ENCODE data around the gene AP1M2. TPM values are rescaled to one million over a fixed set of nuclear protein-coding genes. Genes with fewer than 3 reads are reported as not detected.
A peak's percentile ranks its signal among the peaks of the same experiment; 100 is the strongest.
"Not testable (repeated sequence)": the region's sequence is repeated elsewhere in the genome, so short reads cannot be mapped to it uniquely, and the experiment has no call there.

Gene AP1M2
- total and polyA plus RNA-seq, 7 experiments from 2014 or later, result not detected

DNA sequence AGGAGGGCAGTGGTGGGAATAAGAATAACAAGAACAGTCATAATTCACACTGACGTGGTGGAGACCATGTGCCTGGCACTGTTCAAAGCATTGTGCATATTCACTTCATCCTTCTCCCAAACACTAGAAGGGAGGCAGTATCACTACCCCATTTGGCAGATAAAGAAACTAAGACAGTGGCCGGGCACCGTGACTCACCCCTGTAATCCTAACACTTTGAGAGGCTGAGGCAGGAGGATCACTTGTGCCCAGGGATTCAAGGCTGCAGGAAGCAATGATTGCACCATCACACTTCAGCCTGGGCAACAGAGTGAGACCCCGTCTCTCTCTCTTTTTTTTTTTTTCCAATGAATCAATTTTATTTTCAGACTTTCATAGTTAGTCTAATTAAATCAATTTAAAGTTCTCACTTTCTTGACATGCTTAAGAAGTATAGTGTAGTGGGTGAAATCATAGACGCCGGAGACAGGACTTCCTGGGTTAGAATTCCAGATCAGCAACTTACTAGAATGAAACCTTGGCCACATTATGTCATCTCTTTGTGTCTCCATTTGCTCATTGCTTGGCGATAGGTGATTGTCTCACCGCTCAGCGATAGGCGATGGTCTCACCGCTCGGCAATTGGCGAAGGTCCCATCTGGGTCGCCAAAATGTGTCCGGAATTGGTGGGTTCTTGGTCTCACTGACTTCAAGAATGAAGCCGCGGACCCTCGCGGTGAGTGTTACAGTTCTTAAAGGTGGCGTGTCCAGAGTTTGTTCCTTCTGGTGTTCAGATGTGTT is 48.7 kb downstream of the AP1M2 start:
- intact Hi-C loops (cut with micrococcal nuclease), result no loop called here
- H3K4me3 Mint-ChIP-seq, result peak overlapping the region in 1 of 10 donors; percentile 29
- Histone ChIP-seq H3K4me3 (ENCODE audit: low read length) (no peak overlapping the region), H3K36me3 (ENCODE audit: control insufficient read depth in 2 of 3, insufficient read depth in 3 of 3, low read length in 3 of 3) (no peaks in the 10 kb centered on the region), H3K27ac (ENCODE audit: low read depth, low read length) (no peak overlapping the region), H3K4me1 (ENCODE audit: control insufficient read depth in 2 of 2, insufficient read depth in 2 of 2, low read length in 2 of 2) (peaks cover 3 to 4% of the 10 kb centered on the region in 2 donors), H3K9me3 (ENCODE audit: control insufficient read depth in 2 of 3, low read length in 3 of 3) (no peaks in the 10 kb centered on the region), H3K27me3 (ENCODE audit: control insufficient read depth in 2 of 2, insufficient read depth in 2 of 2, low read length in 2 of 2) (no peaks in the 10 kb centered on the region)
- H3K27me3 Mint-ChIP-seq, result peaks cover 10 to 55% (median 18%) of the 10 kb centered on the region in 5 donors
- no peaks in the 10 kb centered on the region for H3K36me3 Mint-ChIP-seq
- no peak overlapping the region for H3K27ac Mint-ChIP-seq
- ChIA-PET CTCF (interaction anchor here (0.6 to 1.0 kb wide), 2 partner anchors 43 to 51 kb away, joined by 3 read pairs; no protein-coding TSS in a partner anchor), POLR2A (interaction anchor here (0.6 kb wide), 1 partner anchor 15 kb away, joined by 4 read pairs; no protein-coding TSS in a partner anchor)
- peaks cover 0 to 10% (median 7%) of the 10 kb centered on the region in 7 donors for H3K4me1 Mint-ChIP-seq
- no peaks in the 10 kb centered on the region for H3K9me3 Mint-ChIP-seq
- ATAC-seq, result no peak
- DNase-seq, result no peak

- ATAC-seq, result no peak
- ChIA-PET POLR2A (interaction anchor here (0.6 kb wide), 1 partner anchor 15 kb away, joined by 4 read pairs; no protein-coding TSS in a partner anchor), CTCF (interaction anchor here (0.6 to 1.0 kb wide), 2 partner anchors 44 to 52 kb away, joined by 3 read pairs; no protein-coding TSS in a partner anchor)
- DNase-seq, result no peak
- Mint-ChIP-seq H3K9me3 (no peaks in the 10 kb centered on the region), H3K36me3 (no peaks in the 10 kb centered on the region), H3K4me3 (no peak overlapping the region), H3K27ac (no peak overlapping the region), H3K4me1 (peaks cover 0 to 7% (median 4%) of the 10 kb centered on the region in 7 donors), H3K27me3 (peaks cover 10 to 53% (median 18%) of the 10 kb centered on the region in 5 donors)
- H3K36me3 ChIP-seq (ENCODE audit: control insufficient read depth in 2 of 3, insufficient read depth in 3 of 3, low read length in 3 of 3), result no peaks in the 10 kb centered on the region
- no peaks in the 10 kb centered on the region for H3K4me1 ChIP-seq (ENCODE audit: control insufficient read depth in 2 of 2, insufficient read depth in 2 of 2, low read length in 2 of 2)
- H3K9me3 ChIP-seq (ENCODE audit: control insufficient read depth in 2 of 3, low read length in 3 of 3), result no peaks in the 10 kb centered on the region
- H3K4me3 ChIP-seq (ENCODE audit: low read length), result no peak overlapping the region
- H3K27me3 ChIP-seq (ENCODE audit: control insufficient read depth in 2 of 2, insufficient read depth in 2 of 2, low read length in 2 of 2), result no peaks in the 10 kb centered on the region
- H3K27ac ChIP-seq (ENCODE audit: low read depth, low read length), result no peak overlapping the region
- intact Hi-C loops (cut with micrococcal nuclease), result no loop called here
Measured at GRCh38 chr19:10537668-10538067, 49.4 kb downstream of the AP1M2 start.

- intact Hi-C loops (cut with micrococcal nuclease), result no loop called here
- POLR2A ChIA-PET, result interaction anchor here (0.6 kb wide), 1 partner anchor 140 kb away, joined by 4 read pairs; no protein-coding TSS in a partner anchor
- Histone ChIP-seq H3K27me3 (ENCODE audit: control insufficient read depth in 2 of 2, insufficient read depth in 2 of 2, low read length in 2 of 2) (no peaks in the 10 kb centered on the region), H3K36me3 (ENCODE audit: control insufficient read depth in 2 of 3, insufficient read depth in 3 of 3, low read length in 3 of 3) (no peaks in the 10 kb centered on the region), H3K4me1 (ENCODE audit: control insufficient read depth in 2 of 2, insufficient read depth in 2 of 2, low read length in 2 of 2) (no peaks in the 10 kb centered on the region), H3K4me3 (ENCODE audit: low read length) (no peak overlapping the region), H3K9me3 (ENCODE audit: control insufficient read depth in 2 of 3, low read length in 3 of 3) (no peaks in the 10 kb centered on the region), H3K27ac (ENCODE audit: low read depth, low read length) (no peak overlapping the region)
- peaks cover 0 to 3% (median 0%) of the 10 kb centered on the region in 5 donors for H3K36me3 Mint-ChIP-seq
- H3K4me1 Mint-ChIP-seq, result peaks cover 0 to 7% (median 2%) of the 10 kb centered on the region in 7 donors
- DNase-seq (no peak), ATAC-seq (no peak)
- peaks cover 0 to 2% (median 0%) of the 10 kb centered on the region in 11 donors for H3K9me3 Mint-ChIP-seq
- CTCF ChIA-PET, result interaction anchor here (0.8 to 1.0 kb wide), 2 partner anchors 19 to 45 kb away, joined by 3 read pairs; no protein-coding TSS in a partner anchor
- no peak overlapping the region for H3K27ac Mint-ChIP-seq
- H3K27me3 Mint-ChIP-seq, result peaks cover 10 to 49% (median 18%) of the 10 kb centered on the region in 5 donors
- no peak overlapping the region for H3K4me3 Mint-ChIP-seq
Measured at GRCh38 chr19:10535613-10536012, 51.5 kb downstream of the AP1M2 start.

DNA sequence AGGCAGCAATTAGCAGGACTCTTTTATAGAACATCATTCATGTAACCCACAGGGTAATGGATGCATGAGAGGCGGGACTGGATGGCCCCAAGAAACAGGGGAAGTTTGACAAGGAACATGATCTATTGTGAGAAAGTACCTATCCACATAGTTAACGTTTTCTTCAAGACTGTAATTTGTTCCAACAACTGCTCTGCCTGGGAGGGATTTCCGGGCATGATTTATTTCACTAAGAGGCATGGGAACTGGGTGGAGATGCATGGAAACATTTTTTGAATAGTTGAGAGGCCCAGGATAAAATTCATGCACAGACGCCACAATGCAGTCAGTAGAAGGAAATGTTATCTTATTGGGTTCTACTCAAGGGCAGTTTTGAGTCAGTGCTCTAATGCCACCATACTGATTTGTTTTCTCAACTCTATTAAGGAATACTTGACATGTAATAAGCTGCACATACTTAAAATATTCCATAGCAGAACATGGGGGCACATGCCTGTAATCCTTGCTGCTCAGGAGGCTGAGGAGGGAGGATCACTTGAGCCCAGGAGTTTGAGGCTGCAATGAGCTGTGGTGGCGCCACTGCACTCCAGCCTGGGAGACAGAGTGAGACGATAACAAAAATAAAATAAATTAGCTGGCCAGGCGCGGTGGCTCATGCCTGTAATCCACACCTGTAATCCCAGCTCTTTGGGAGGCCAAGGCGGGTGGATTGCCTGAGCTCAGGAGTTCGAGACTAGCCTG is 53.3 kb downstream of the AP1M2 start:
- Mint-ChIP-seq H3K27me3 (peaks cover 8 to 32% (median 12%) of the 10 kb centered on the region in 5 donors), H3K4me3 (no peak overlapping the region), H3K36me3 (peaks cover 0 to 3% (median 0%) of the 10 kb centered on the region in 5 donors), H3K9me3 (peaks cover 0 to 2% (median 0%) of the 10 kb centered on the region in 11 donors), H3K4me1 (peaks cover 0 to 6% (median 0%) of the 10 kb centered on the region in 7 donors), H3K27ac (no peak overlapping the region)
- POLR2A ChIA-PET, result no interaction called here
- H3K27ac ChIP-seq (ENCODE audit: low read depth, low read length), result no peak overlapping the region
- CTCF ChIA-PET, result no interaction called here
- no peaks in the 10 kb centered on the region for H3K36me3 ChIP-seq (ENCODE audit: control insufficient read depth in 2 of 3, insufficient read depth in 3 of 3, low read length in 3 of 3)
- H3K4me3 ChIP-seq (ENCODE audit: low read length), result no peak overlapping the region
- ATAC-seq, result no peak
- DNase-seq, result no peak
- H3K9me3 ChIP-seq (ENCODE audit: control insufficient read depth in 2 of 3, low read length in 3 of 3), result no peaks in the 10 kb centered on the region
- no peaks in the 10 kb centered on the region for H3K27me3 ChIP-seq (ENCODE audit: control insufficient read depth in 2 of 2, insufficient read depth in 2 of 2, low read length in 2 of 2)
- H3K4me1 ChIP-seq (ENCODE audit: control insufficient read depth in 2 of 2, insufficient read depth in 2 of 2, low read length in 2 of 2), result no peaks in the 10 kb centered on the region
- intact Hi-C loops (cut with micrococcal nuclease), result no loop called here

GRCh38 chr19:10532457-10532856 is 54.7 kb downstream of the AP1M2 start:
- intact Hi-C loops (cut with micrococcal nuclease), result no loop called here
- H3K36me3 ChIP-seq (ENCODE audit: control insufficient read depth in 2 of 3, insufficient read depth in 3 of 3, low read length in 3 of 3), result no peaks in the 10 kb centered on the region
- H3K4me3 ChIP-seq (ENCODE audit: low read length), result no peak overlapping the region
- Mint-ChIP-seq H3K36me3 (peaks cover 0 to 3% (median 0%) of the 10 kb centered on the region in 5 donors), H3K27ac (no peak overlapping the region), H3K9me3 (peaks cover 0 to 2% (median 0%) of the 10 kb centered on the region in 11 donors), H3K4me1 (peaks cover 0 to 5% (median 0%) of the 10 kb centered on the region in 7 donors), H3K27me3 (peaks cover 5 to 24% (median 5%) of the 10 kb centered on the region in 5 donors), H3K4me3 (no peak overlapping the region)
- ChIA-PET CTCF (no interaction called here), POLR2A (no interaction called here)
- ATAC-seq, result no peak
- no peaks in the 10 kb centered on the region for H3K27me3 ChIP-seq (ENCODE audit: control insufficient read depth in 2 of 2, insufficient read depth in 2 of 2, low read length in 2 of 2)
- no peak overlapping the region for H3K27ac ChIP-seq (ENCODE audit: low read depth, low read length)
- DNase-seq, result no peak
- no peaks in the 10 kb centered on the region for H3K4me1 ChIP-seq (ENCODE audit: control insufficient read depth in 2 of 2, insufficient read depth in 2 of 2, low read length in 2 of 2)
- no peaks in the 10 kb centered on the region for H3K9me3 ChIP-seq (ENCODE audit: control insufficient read depth in 2 of 3, low read length in 3 of 3)

- H3K27ac Mint-ChIP-seq; H3K27me3 Mint-ChIP-seq; H3K9me3 Mint-ChIP-seq; DNase-seq; H3K36me3 ChIP-seq (ENCODE audit: control insufficient read depth in 2 of 3, insufficient read depth in 3 of 3, low read length in 3 of 3); H3K36me3 Mint-ChIP-seq; H3K4me1 Mint-ChIP-seq; ATAC-seq; intact Hi-C loops (cut with micrococcal nuclease); H3K27ac ChIP-seq (ENCODE audit: low read depth, low read length); H3K27me3 ChIP-seq (ENCODE audit: control insufficient read depth in 2 of 2, insufficient read depth in 2 of 2, low read length in 2 of 2); H3K4me3 Mint-ChIP-seq; H3K9me3 ChIP-seq (ENCODE audit: control insufficient read depth in 2 of 3, low read length in 3 of 3); H3K4me3 ChIP-seq (ENCODE audit: low read length): not testable (repeated sequence)
- ChIA-PET POLR2A (interaction anchor here (1.0 kb wide), 1 partner anchor 18 kb away, joined by 3 read pairs; no protein-coding TSS in a partner anchor), CTCF (interaction anchor here (0.7 kb wide), 1 partner anchor 848 kb away, joined by 3 read pairs; no protein-coding TSS in a partner anchor)
- H3K4me1 ChIP-seq (ENCODE audit: control insufficient read depth in 2 of 2, insufficient read depth in 2 of 2, low read length in 2 of 2), result peaks cover 0 to 17% of the 10 kb centered on the region in 2 donors
Measured at GRCh38 chr19:10526887-10527286, 60.2 kb downstream of the AP1M2 start.

Data from naive thymus-derived CD4-positive, alpha-beta T cell (primary cell).